Upper lobe of left lung (tissue), 4 donors: ENCODE data around the gene ZFAND5.

Experiments
- EP300 ChIP-seq, 4 donors: sonication (generic); formaldehyde crosslinking; IDR thresholded peaks; one replicate each; pipeline ENCODE4 v1.5.1; 2017; ENCODE audit warnings: antibody characterized with exemption in 4 of 4, control low read depth in 2 of 4
- POLR2A ChIP-seq, 4 donors: fragments of 450-650 bp; IDR thresholded peaks; one replicate each; pipeline ENCODE4 v1.5.1; 2016 to 2017; ENCODE audit warnings: antibody characterized with exemption in 4 of 4, mild to moderate bottlenecking in 2 of 4
- TF ChIP-seq, protein P1 (sequence below), 6 experiments: fragments of 450-650 bp in 4 of 6; fragments of 200-600 bp in 2 of 6; sonication (generic) in 2 of 6; IDR thresholded peaks; one replicate each; pipeline ENCODE4 v1.5.1; 2016 to 2019; ENCODE audit warnings: antibody characterized with exemption in 6 of 6

DNA sequence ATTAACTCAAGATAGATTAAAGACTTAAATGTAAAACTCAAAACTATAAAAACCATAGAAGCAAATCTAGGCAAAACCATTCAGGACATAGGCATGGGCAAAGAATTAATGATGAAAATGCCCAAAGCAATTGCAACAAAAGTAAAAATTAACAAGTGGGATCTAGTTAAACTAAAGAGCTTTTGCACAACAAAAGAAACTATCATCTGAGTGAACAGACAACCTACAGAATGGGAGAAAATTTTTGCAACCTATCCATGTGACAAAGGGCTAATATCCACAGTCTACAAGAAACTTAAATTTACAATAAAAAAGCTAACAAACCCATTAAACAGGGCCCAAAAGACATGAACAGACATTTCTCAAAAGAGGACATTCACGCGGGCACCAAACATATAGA, 34.4 kb upstream of the ZFAND5 start:
- TF ChIP-seq, protein P1, sequence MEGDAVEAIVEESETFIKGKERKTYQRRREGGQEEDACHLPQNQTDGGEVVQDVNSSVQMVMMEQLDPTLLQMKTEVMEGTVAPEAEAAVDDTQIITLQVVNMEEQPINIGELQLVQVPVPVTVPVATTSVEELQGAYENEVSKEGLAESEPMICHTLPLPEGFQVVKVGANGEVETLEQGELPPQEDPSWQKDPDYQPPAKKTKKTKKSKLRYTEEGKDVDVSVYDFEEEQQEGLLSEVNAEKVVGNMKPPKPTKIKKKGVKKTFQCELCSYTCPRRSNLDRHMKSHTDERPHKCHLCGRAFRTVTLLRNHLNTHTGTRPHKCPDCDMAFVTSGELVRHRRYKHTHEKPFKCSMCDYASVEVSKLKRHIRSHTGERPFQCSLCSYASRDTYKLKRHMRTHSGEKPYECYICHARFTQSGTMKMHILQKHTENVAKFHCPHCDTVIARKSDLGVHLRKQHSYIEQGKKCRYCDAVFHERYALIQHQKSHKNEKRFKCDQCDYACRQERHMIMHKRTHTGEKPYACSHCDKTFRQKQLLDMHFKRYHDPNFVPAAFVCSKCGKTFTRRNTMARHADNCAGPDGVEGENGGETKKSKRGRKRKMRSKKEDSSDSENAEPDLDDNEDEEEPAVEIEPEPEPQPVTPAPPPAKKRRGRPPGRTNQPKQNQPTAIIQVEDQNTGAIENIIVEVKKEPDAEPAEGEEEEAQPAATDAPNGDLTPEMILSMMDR (IDR thresholded peaks at IDR 0.05), result no peak
- TF ChIP-seq EP300 (IDR thresholded peaks at IDR 0.05) (no peak), POLR2A (IDR thresholded peaks at IDR 0.05) (no peak)
